ENCODE data around the gene FRMPD2. TPM values are rescaled to one million over a fixed set of nuclear protein-coding genes. Genes with fewer than 3 reads are reported as not detected.
"Not testable (repeated sequence)": the region's sequence is repeated elsewhere in the genome, so short reads cannot be mapped to it uniquely, and the experiment has no call there.

The FRMPD2 gene
- total RNA-seq, 1 donor from 2014 or later = not detected

- not testable (repeated sequence) for H3K4me3 ChIP-seq (ENCODE audit: low read length in 3 of 3); H3K4me1 ChIP-seq (ENCODE audit: control insufficient read depth in 3 of 3, insufficient read depth in 3 of 3, low read length in 3 of 3); H3K9ac ChIP-seq (ENCODE audit: low read depth in 1 of 3, low read length in 3 of 3)
Observed at GRCh38 chr10:48125631-48126030, 148.9 kb downstream of the FRMPD2 start.

GRCh38 chr10:48122618-48123017, 151.9 kb downstream of the FRMPD2 start:
- H3K4me3 ChIP-seq (ENCODE audit: low read length in 3 of 3); H3K4me1 ChIP-seq (ENCODE audit: control insufficient read depth in 3 of 3, insufficient read depth in 3 of 3, low read length in 3 of 3); H3K27ac ChIP-seq (ENCODE audit: low read depth, low read length); H3K36me3 ChIP-seq (ENCODE audit: control insufficient read depth in 3 of 3, insufficient read depth in 3 of 3, low read length in 3 of 3); H3K9ac ChIP-seq (ENCODE audit: low read depth in 1 of 3, low read length in 3 of 3); H3K9me3 ChIP-seq (ENCODE audit: control insufficient read depth in 3 of 3, low read length in 3 of 3); H3K27me3 ChIP-seq (ENCODE audit: control insufficient read depth in 3 of 3, insufficient read depth in 3 of 3, low read length in 3 of 3): not testable (repeated sequence)

More at GRCh38 chr10:48125631-48126030, 148.9 kb downstream of the FRMPD2 start:
- H3K36me3 ChIP-seq (ENCODE audit: control insufficient read depth in 3 of 3, insufficient read depth in 3 of 3, low read length in 3 of 3); H3K9me3 ChIP-seq (ENCODE audit: control insufficient read depth in 3 of 3, low read length in 3 of 3); H3K27me3 ChIP-seq (ENCODE audit: control insufficient read depth in 3 of 3, insufficient read depth in 3 of 3, low read length in 3 of 3); H3K27ac ChIP-seq (ENCODE audit: low read depth, low read length): not testable (repeated sequence)

GRCh38 chr10:48110277-48110676, 164.2 kb downstream of the FRMPD2 start:
- not testable (repeated sequence) for H3K4me3 ChIP-seq (ENCODE audit: low read length in 3 of 3)

More at GRCh38 chr10:48110277-48110676, 164.2 kb downstream of the FRMPD2 start:
- not testable (repeated sequence) for H3K9me3 ChIP-seq (ENCODE audit: control insufficient read depth in 3 of 3, low read length in 3 of 3); H3K36me3 ChIP-seq (ENCODE audit: control insufficient read depth in 3 of 3, insufficient read depth in 3 of 3, low read length in 3 of 3); H3K4me1 ChIP-seq (ENCODE audit: control insufficient read depth in 3 of 3, insufficient read depth in 3 of 3, low read length in 3 of 3); H3K27ac ChIP-seq (ENCODE audit: low read depth, low read length); H3K27me3 ChIP-seq (ENCODE audit: control insufficient read depth in 3 of 3, insufficient read depth in 3 of 3, low read length in 3 of 3); H3K9ac ChIP-seq (ENCODE audit: low read depth in 1 of 3, low read length in 3 of 3)

Other genes starting within 250 kb of the FRMPD2 start
- 44.4 TPM for gene MAPK8, start 32.0 kb upstream of the FRMPD2 start, total RNA-seq

Data from skeletal muscle tissue (tissue), 4 donors.